ENCODE data around the gene NLGN1.

DNA sequence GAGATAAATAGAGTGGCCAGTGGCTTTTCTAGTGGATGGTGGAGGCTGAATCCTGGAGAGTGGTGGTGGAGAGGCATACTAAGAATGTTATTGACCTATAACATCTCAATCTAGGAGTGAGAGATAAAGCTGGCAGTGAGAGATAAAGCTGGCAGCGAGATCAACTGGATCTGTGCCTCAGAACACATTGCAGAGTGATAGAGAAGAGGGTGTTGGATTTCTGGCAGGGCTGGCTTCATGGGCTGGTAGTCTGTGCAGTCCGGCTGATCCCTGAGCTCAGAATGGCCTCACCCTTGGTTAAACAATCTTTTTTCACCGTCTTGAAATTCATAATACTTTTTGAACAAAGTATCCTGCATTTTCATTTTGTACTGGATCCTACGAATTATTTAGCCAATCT is 221.2 kb downstream of the NLGN1 start:
- TF ChIP-seq, protein P1, sequence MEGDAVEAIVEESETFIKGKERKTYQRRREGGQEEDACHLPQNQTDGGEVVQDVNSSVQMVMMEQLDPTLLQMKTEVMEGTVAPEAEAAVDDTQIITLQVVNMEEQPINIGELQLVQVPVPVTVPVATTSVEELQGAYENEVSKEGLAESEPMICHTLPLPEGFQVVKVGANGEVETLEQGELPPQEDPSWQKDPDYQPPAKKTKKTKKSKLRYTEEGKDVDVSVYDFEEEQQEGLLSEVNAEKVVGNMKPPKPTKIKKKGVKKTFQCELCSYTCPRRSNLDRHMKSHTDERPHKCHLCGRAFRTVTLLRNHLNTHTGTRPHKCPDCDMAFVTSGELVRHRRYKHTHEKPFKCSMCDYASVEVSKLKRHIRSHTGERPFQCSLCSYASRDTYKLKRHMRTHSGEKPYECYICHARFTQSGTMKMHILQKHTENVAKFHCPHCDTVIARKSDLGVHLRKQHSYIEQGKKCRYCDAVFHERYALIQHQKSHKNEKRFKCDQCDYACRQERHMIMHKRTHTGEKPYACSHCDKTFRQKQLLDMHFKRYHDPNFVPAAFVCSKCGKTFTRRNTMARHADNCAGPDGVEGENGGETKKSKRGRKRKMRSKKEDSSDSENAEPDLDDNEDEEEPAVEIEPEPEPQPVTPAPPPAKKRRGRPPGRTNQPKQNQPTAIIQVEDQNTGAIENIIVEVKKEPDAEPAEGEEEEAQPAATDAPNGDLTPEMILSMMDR (IDR thresholded peaks at IDR 0.05), result no peak
- TF ChIP-seq SMC3 (IDR thresholded peaks at IDR 0.05), result no peak
- TF ChIP-seq E2F6 (IDR thresholded peaks at IDR 0.05; ENCODE audit: borderline replicate concordance, low read depth), result no peak
- no peak for TF ChIP-seq SREBF2 (IDR thresholded peaks at IDR 0.05)
- no peak for TF ChIP-seq REST (IDR thresholded peaks at IDR 0.05)
- no peak for TF ChIP-seq POLR2A (IDR thresholded peaks at IDR 0.05; ENCODE audit: low read length)
- no peak for TF ChIP-seq CHD2 (IDR thresholded peaks at IDR 0.05; ENCODE audit: low read length, partially characterized antibody)
- no peak for TF ChIP-seq GATA3 (IDR thresholded peaks at IDR 0.05; ENCODE audit: borderline replicate concordance)
- no peak for TF ChIP-seq PHF8 (IDR thresholded peaks at IDR 0.05; ENCODE audit: borderline replicate concordance, low read depth)
- TF ChIP-seq EHMT2 (IDR thresholded peaks at IDR 0.05; ENCODE audit: low read depth), result no peak
- no peak for TF ChIP-seq ZC3H11A (IDR thresholded peaks at IDR 0.05)
- no peak for TF ChIP-seq CHD4 (IDR thresholded peaks at IDR 0.05; ENCODE audit: borderline replicate concordance)
